Aorta (tissue), 4 donors: ENCODE measurements around the gene CACNB3. TPM values are rescaled to one million over a fixed set of nuclear protein-coding genes. Genes with fewer than 3 reads are reported as not detected.

Experiments used
- microRNA-seq, 2 donors: library from miRNA; unstranded; fragments of <30 nt; microRNA quantifications; one replicate each; pipeline ENCODE4 v1.2.0, GENCODE V29; 2020
- polyA plus RNA-seq, 2 donors: library from polyadenylated mRNA; stranded (reverse); fragments of 200-250 nt; gene quantifications; one replicate each; pipeline ENCODE4 v1.2.3, GENCODE V29; 2013
- total RNA-seq, 2 donors: library from RNA; stranded (reverse); fragmentation: NEBNext Ultra II Directional; extraction: Animal tissue kit (Norgen Biotek cat#: 25700); gene quantifications; one replicate each; pipeline ENCODE4 v1.2.1, GENCODE V29; 2021
- donor health status: healthy with polysubstance abuse.
- donor health status: Bipolar disorder and iron deficiency.
- donor health status: DM: no; HTN: no; CAD: no.
- donor health status: DM: yes; HTN: yes; CAD: no.

CACNB3 gene
- total and polyA plus RNA-seq, 4 donors: 7.3 to 39.3 (median 25.6) TPM

Small RNA genes lying within 50 kb of the gene (microRNA-seq; reads per million reads assigned to microRNA genes)
- 1.2 to 3.0 reads per million in 2 donors for gene MIR4701

Other genes starting within 250 kb of the CACNB3 start
- not detected for gene LALBA, start 248.4 kb upstream of the CACNB3 start, total RNA-seq
- not detected for gene LALBA, start 248.4 kb upstream of the CACNB3 start, polyA plus RNA-seq
- gene KANSL2, start 136.3 kb upstream of the CACNB3 start, total RNA-seq: 10 to 100 TPM; 23.4 to 25.6 TPM
- gene KANSL2, start 136.3 kb upstream of the CACNB3 start, polyA plus RNA-seq: 10 to 100 TPM; 18.7 to 31.0 TPM
- gene CCNT1, start 101.8 kb upstream of the CACNB3 start, total RNA-seq: 10 to 100 TPM; 36.7 to 42.0 TPM
- gene CCNT1, start 101.8 kb upstream of the CACNB3 start, polyA plus RNA-seq: 1 to 10 TPM; 3.9 to 7.4 TPM
- gene ADCY6, start 29.4 kb upstream of the CACNB3 start, total RNA-seq: 10 to 100 TPM; 85.1 to 89.7 TPM
- gene ADCY6, start 29.4 kb upstream of the CACNB3 start, polyA plus RNA-seq: 10 to 100 TPM; 12.9 to 67.5 TPM
- 10 to 100 TPM; 52.2 to 77.2 TPM for gene DDX23, start 33.7 kb downstream of the CACNB3 start, total RNA-seq
- gene DDX23, start 33.7 kb downstream of the CACNB3 start, polyA plus RNA-seq: 10 to 100 TPM; 25.9 to 48.1 TPM
- 1 to 10 TPM; 3.7 TPM for gene RND1, start 47.4 kb downstream of the CACNB3 start, total RNA-seq
- under 1 TPM; 0.56 to 0.88 TPM for gene RND1, start 47.4 kb downstream of the CACNB3 start, polyA plus RNA-seq
- 10 to 100 TPM; 35.7 to 41.4 TPM for gene FKBP11, start 107.0 kb downstream of the CACNB3 start, total RNA-seq
- 10 to 100 TPM; 14.3 to 51.3 TPM for gene FKBP11, start 107.0 kb downstream of the CACNB3 start, polyA plus RNA-seq
- gene ARF3, start 139.0 kb downstream of the CACNB3 start, total RNA-seq: 100 to 1,000 TPM; 153 to 155 TPM
- gene ARF3, start 139.0 kb downstream of the CACNB3 start, polyA plus RNA-seq: 10 to 100 TPM; 65.3 to 65.5 TPM
- 1 to 10 TPM in 1 of 2 donors, under 1 TPM in 1; 0.55 to 4.9 TPM for gene WNT10B, start 153.2 kb downstream of the CACNB3 start, total RNA-seq
- not detected for gene WNT10B, start 153.2 kb downstream of the CACNB3 start, polyA plus RNA-seq
- not detected for gene WNT1, start 159.8 kb downstream of the CACNB3 start, total RNA-seq
- not detected for gene WNT1, start 159.8 kb downstream of the CACNB3 start, polyA plus RNA-seq
- gene DDN, start 180.9 kb downstream of the CACNB3 start, total RNA-seq: under 1 TPM in 1 of 2 donors, not detected in 1; 0.10 TPM
- gene DDN, start 180.9 kb downstream of the CACNB3 start, polyA plus RNA-seq: under 1 TPM in 1 of 2 donors, not detected in 1; 0.50 TPM
- gene PRKAG1, start 200.3 kb downstream of the CACNB3 start, total RNA-seq: 10 to 100 TPM; 44.8 to 50.6 TPM
- gene PRKAG1, start 200.3 kb downstream of the CACNB3 start, polyA plus RNA-seq: 10 to 100 TPM; 48.0 to 57.1 TPM
- 10 to 100 TPM; 88.6 to 97.4 TPM for gene KMT2D, start 242.3 kb downstream of the CACNB3 start, total RNA-seq
- 10 to 100 TPM; 11.5 to 14.4 TPM for gene KMT2D, start 242.3 kb downstream of the CACNB3 start, polyA plus RNA-seq